ENCODE data around the gene GNAS-AS1.

The GNAS-AS1 gene

GRCh38 chr20:58819921-58820320 lies 30.8 kb downstream of the GNAS-AS1 start:
- DNase-seq (ENCODE audit: low read depth in 1 of 2, low spot score in 1 of 2): no peak
- H3K27ac ChIP-seq (replicated peaks): no peak overlapping the region
- no peaks in the 10 kb centered on the region for H3K27me3 ChIP-seq (ENCODE audit: insufficient read depth, poor library complexity, severe bottlenecking)
- H3K4me3 ChIP-seq (replicated peaks; ENCODE audit: insufficient read depth, low read length): no peak overlapping the region
- TF ChIP-seq, protein P1, sequence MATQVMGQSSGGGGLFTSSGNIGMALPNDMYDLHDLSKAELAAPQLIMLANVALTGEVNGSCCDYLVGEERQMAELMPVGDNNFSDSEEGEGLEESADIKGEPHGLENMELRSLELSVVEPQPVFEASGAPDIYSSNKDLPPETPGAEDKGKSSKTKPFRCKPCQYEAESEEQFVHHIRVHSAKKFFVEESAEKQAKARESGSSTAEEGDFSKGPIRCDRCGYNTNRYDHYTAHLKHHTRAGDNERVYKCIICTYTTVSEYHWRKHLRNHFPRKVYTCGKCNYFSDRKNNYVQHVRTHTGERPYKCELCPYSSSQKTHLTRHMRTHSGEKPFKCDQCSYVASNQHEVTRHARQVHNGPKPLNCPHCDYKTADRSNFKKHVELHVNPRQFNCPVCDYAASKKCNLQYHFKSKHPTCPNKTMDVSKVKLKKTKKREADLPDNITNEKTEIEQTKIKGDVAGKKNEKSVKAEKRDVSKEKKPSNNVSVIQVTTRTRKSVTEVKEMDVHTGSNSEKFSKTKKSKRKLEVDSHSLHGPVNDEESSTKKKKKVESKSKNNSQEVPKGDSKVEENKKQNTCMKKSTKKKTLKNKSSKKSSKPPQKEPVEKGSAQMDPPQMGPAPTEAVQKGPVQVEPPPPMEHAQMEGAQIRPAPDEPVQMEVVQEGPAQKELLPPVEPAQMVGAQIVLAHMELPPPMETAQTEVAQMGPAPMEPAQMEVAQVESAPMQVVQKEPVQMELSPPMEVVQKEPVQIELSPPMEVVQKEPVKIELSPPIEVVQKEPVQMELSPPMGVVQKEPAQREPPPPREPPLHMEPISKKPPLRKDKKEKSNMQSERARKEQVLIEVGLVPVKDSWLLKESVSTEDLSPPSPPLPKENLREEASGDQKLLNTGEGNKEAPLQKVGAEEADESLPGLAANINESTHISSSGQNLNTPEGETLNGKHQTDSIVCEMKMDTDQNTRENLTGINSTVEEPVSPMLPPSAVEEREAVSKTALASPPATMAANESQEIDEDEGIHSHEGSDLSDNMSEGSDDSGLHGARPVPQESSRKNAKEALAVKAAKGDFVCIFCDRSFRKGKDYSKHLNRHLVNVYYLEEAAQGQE (IDR thresholded peaks at IDR 0.05; ENCODE audit: insufficient replicate concordance, low read depth): no peak
- TF ChIP-seq, protein P2, sequence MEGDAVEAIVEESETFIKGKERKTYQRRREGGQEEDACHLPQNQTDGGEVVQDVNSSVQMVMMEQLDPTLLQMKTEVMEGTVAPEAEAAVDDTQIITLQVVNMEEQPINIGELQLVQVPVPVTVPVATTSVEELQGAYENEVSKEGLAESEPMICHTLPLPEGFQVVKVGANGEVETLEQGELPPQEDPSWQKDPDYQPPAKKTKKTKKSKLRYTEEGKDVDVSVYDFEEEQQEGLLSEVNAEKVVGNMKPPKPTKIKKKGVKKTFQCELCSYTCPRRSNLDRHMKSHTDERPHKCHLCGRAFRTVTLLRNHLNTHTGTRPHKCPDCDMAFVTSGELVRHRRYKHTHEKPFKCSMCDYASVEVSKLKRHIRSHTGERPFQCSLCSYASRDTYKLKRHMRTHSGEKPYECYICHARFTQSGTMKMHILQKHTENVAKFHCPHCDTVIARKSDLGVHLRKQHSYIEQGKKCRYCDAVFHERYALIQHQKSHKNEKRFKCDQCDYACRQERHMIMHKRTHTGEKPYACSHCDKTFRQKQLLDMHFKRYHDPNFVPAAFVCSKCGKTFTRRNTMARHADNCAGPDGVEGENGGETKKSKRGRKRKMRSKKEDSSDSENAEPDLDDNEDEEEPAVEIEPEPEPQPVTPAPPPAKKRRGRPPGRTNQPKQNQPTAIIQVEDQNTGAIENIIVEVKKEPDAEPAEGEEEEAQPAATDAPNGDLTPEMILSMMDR (IDR thresholded peaks at IDR 0.05; ENCODE audit: insufficient read depth, low read length): no peak
- no peak for TF ChIP-seq GABPA (IDR thresholded peaks at IDR 0.05; ENCODE audit: low read depth)

DNA sequence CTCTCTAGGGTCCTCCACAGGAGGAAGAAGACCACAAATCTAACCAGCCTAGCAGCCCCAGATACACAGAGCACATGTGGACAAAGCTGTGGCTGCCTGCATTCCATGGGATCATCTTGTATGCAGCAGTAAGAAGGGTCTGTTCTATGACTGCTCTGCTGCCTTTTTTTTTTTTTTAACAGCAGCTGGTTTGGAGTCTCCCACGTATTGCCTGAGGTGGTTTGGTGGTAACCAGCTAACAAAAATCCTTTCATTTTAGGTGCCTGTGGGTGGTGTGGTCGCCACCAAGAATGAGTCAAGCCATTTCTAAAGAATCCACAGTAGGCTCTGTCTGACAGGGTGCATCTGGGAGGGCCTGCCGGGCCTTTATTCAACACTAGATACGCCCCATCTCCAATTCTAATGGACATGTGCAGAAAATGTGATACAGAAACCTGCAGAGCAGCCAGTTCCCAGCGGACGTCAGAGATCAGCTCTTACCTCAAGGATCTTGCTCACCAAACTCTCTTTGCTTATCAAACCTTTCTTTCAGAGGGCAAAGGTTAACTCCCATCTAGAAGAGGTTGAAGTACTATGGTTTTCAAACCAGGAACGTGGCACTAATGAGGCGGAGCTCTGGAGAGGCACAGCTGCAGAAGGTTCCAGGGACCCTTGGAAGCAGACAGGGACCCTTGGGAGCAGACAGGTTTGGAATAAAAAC lies 32.0 kb downstream of the GNAS-AS1 start:
- TF ChIP-seq, protein P1 (IDR thresholded peaks at IDR 0.05; ENCODE audit: insufficient replicate concordance, low read depth): no peak
- TF ChIP-seq, protein P2 (IDR thresholded peaks at IDR 0.05; ENCODE audit: insufficient read depth, low read length): no peak
- no peak for TF ChIP-seq SPI1 (IDR thresholded peaks at IDR 0.05; ENCODE audit: borderline replicate concordance, low read depth)
- no peak for TF ChIP-seq GABPA (IDR thresholded peaks at IDR 0.05; ENCODE audit: low read depth)
- no peak for TF ChIP-seq POLR2AphosphoS5 (IDR thresholded peaks at IDR 0.05; ENCODE audit: low read depth)

GRCh38 chr20:58817748-58818147 lies 33.0 kb downstream of the GNAS-AS1 start:
- Histone ChIP-seq H3K27me3 (ENCODE audit: insufficient read depth, poor library complexity, severe bottlenecking) (no peaks in the 10 kb centered on the region), H3K4me3 (replicated peaks; ENCODE audit: insufficient read depth, low read length) (no peak overlapping the region), H3K27ac (replicated peaks) (no peak overlapping the region)
- no peak for DNase-seq (ENCODE audit: low read depth in 1 of 2, low spot score in 1 of 2)
- TF ChIP-seq SPI1 (IDR thresholded peaks at IDR 0.05; ENCODE audit: borderline replicate concordance, low read depth) (no peak), POLR2AphosphoS5 (IDR thresholded peaks at IDR 0.05; ENCODE audit: low read depth) (no peak), GABPA (IDR thresholded peaks at IDR 0.05; ENCODE audit: low read depth) (no peak)
- TF ChIP-seq, protein P1 (IDR thresholded peaks at IDR 0.05; ENCODE audit: insufficient replicate concordance, low read depth): no peak
- TF ChIP-seq, protein P2 (IDR thresholded peaks at IDR 0.05; ENCODE audit: insufficient read depth, low read length): no peak

More for the DNA sequence above, 32.0 kb downstream of the GNAS-AS1 start:
- DNase-seq (ENCODE audit: low read depth in 1 of 2, low spot score in 1 of 2): no peak
- Histone ChIP-seq H3K27ac (replicated peaks) (no peak overlapping the region), H3K4me3 (replicated peaks; ENCODE audit: insufficient read depth, low read length) (no peak overlapping the region), H3K27me3 (ENCODE audit: insufficient read depth, poor library complexity, severe bottlenecking) (no peaks in the 10 kb centered on the region)
